ENCODE measurements around the gene KRTAP9-8. TPM values are rescaled to one million over a fixed set of nuclear protein-coding genes. Genes with fewer than 3 reads are reported as not detected.
A peak's percentile ranks its signal among the peaks of the same experiment; 100 is the strongest.

Gene KRTAP9-8
- total and polyA plus RNA-seq, 2 donors (not counting 1 experiment from before 2014, with no cell fraction given), result not detected

- Histone ChIP-seq H3K9me3 (ENCODE audit: control insufficient read depth, insufficient read depth, low read depth, low read length) (no peaks in the 10 kb centered on the region), H3K9ac (ENCODE audit: insufficient read depth, low read length) (no peak overlapping the region), H3K36me3 (ENCODE audit: control insufficient read depth, insufficient read depth, low read length) (no peaks in the 10 kb centered on the region), H3K27ac (ENCODE audit: insufficient read depth, low read length) (no peak overlapping the region), H3K79me2 (ENCODE audit: control insufficient read depth, insufficient read depth, low read length) (no peaks in the 10 kb centered on the region), H4K20me1 (ENCODE audit: control insufficient read depth, extremely low read depth, insufficient read depth, low read length) (no peaks in the 10 kb centered on the region), H3K4me2 (ENCODE audit: extremely low read depth, insufficient read depth, low read length) (no peak overlapping the region), H3K27me3 (ENCODE audit: control insufficient read depth, insufficient read depth, low read length) (no peaks in the 10 kb centered on the region), H2AFZ (ENCODE audit: low read length) (no peak overlapping the region), H3K4me3 (replicated peaks in 1 of 4; ENCODE audit: control extremely low read depth in 1 of 4, insufficient read depth in 1 of 4, low read depth in 3 of 4, low read length in 4 of 4) (no peak overlapping the region), H3K4me1 (ENCODE audit: control insufficient read depth, extremely low read depth, insufficient read depth, low read length) (no peaks in the 10 kb centered on the region)
- TF ChIP-seq, protein P1, sequence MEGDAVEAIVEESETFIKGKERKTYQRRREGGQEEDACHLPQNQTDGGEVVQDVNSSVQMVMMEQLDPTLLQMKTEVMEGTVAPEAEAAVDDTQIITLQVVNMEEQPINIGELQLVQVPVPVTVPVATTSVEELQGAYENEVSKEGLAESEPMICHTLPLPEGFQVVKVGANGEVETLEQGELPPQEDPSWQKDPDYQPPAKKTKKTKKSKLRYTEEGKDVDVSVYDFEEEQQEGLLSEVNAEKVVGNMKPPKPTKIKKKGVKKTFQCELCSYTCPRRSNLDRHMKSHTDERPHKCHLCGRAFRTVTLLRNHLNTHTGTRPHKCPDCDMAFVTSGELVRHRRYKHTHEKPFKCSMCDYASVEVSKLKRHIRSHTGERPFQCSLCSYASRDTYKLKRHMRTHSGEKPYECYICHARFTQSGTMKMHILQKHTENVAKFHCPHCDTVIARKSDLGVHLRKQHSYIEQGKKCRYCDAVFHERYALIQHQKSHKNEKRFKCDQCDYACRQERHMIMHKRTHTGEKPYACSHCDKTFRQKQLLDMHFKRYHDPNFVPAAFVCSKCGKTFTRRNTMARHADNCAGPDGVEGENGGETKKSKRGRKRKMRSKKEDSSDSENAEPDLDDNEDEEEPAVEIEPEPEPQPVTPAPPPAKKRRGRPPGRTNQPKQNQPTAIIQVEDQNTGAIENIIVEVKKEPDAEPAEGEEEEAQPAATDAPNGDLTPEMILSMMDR (conservative IDR thresholded peaks at IDR 0.05 in 1 of 2, IDR thresholded peaks at IDR 0.05 in 1 of 2; ENCODE audit: low read depth in 1 of 2, low read length in 2 of 2), result no peak
- TF ChIP-seq EZH2 (IDR thresholded peaks at IDR 0.05; ENCODE audit: low read length, missing control alignments), result no peak
- no peak for DNase-seq (ENCODE audit: low read depth in 2 of 2)
Measured at GRCh38 chr17:41199421-41200078, 38.2 kb upstream of the KRTAP9-8 start.

DNA sequence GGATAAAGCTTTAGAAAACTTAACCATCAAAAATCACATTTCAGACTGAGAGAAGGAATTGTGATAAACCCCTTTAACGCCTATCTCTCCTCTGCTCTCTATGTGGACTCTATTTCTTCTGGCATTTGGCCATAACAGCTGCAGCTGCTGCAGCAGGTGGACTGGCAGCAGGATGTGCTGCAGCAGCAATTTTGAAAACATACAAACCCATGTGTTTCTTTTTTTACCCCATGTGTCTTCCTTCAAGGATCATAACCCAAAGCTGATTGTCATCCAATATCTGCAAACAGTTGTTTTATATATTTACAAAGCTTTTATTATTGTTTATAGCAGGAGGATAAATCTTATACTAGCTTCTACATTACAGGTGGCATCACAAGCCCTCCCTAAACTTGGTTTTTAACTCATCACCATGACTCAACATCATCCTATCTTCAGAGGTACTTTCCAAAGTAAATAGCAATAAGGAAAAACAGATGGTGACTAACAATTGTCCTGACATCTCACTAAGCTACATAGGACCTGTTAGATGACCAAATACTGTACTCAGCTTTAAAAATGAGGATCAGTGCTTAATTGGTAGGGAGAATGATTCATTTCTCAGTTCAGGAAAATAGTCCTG is 25.8 kb upstream of the KRTAP9-8 start:
- H3K4me2 ChIP-seq (ENCODE audit: extremely low read depth, insufficient read depth, low read length), result no peak overlapping the region
- no peaks in the 10 kb centered on the region for H3K4me1 ChIP-seq (ENCODE audit: control insufficient read depth, extremely low read depth, insufficient read depth, low read length)
- DNase-seq (ENCODE audit: low read depth in 2 of 2), result peak in 1 of 2 donors; percentile 40
- no peak overlapping the region for H2AFZ ChIP-seq (ENCODE audit: low read length)
- no peak overlapping the region for H3K27ac ChIP-seq (ENCODE audit: insufficient read depth, low read length)
- no peaks in the 10 kb centered on the region for H4K20me1 ChIP-seq (ENCODE audit: control insufficient read depth, extremely low read depth, insufficient read depth, low read length)
- H3K9ac ChIP-seq (ENCODE audit: insufficient read depth, low read length), result no peak overlapping the region
- no peaks in the 10 kb centered on the region for H3K27me3 ChIP-seq (ENCODE audit: control insufficient read depth, insufficient read depth, low read length)
- no peak for TF ChIP-seq EZH2 (IDR thresholded peaks at IDR 0.05; ENCODE audit: low read length, missing control alignments)
- TF ChIP-seq, protein P1 (conservative IDR thresholded peaks at IDR 0.05 in 1 of 2, IDR thresholded peaks at IDR 0.05 in 1 of 2; ENCODE audit: low read depth in 1 of 2, low read length in 2 of 2), result no peak
- H3K4me3 ChIP-seq (replicated peaks in 1 of 4; ENCODE audit: control extremely low read depth in 1 of 4, insufficient read depth in 1 of 4, low read depth in 3 of 4, low read length in 4 of 4), result no peak overlapping the region
- no peaks in the 10 kb centered on the region for H3K79me2 ChIP-seq (ENCODE audit: control insufficient read depth, insufficient read depth, low read length)
- H3K9me3 ChIP-seq (ENCODE audit: control insufficient read depth, insufficient read depth, low read depth, low read length), result no peaks in the 10 kb centered on the region
- H3K36me3 ChIP-seq (ENCODE audit: control insufficient read depth, insufficient read depth, low read length), result no peaks in the 10 kb centered on the region

GRCh38 chr17:41212524-41213169 is 25.2 kb upstream of the KRTAP9-8 start:
- no peak overlapping the region for H3K4me3 ChIP-seq (replicated peaks in 1 of 4; ENCODE audit: control extremely low read depth in 1 of 4, insufficient read depth in 1 of 4, low read depth in 3 of 4, low read length in 4 of 4)
- H3K27ac ChIP-seq (ENCODE audit: insufficient read depth, low read length), result no peak overlapping the region
- no peaks in the 10 kb centered on the region for H3K27me3 ChIP-seq (ENCODE audit: control insufficient read depth, insufficient read depth, low read length)
- DNase-seq (ENCODE audit: low read depth in 2 of 2), result no peak
- H3K4me2 ChIP-seq (ENCODE audit: extremely low read depth, insufficient read depth, low read length), result no peak overlapping the region
- no peaks in the 10 kb centered on the region for H4K20me1 ChIP-seq (ENCODE audit: control insufficient read depth, extremely low read depth, insufficient read depth, low read length)
- no peaks in the 10 kb centered on the region for H3K36me3 ChIP-seq (ENCODE audit: control insufficient read depth, insufficient read depth, low read length)
- H3K4me1 ChIP-seq (ENCODE audit: control insufficient read depth, extremely low read depth, insufficient read depth, low read length), result no peaks in the 10 kb centered on the region
- H3K9ac ChIP-seq (ENCODE audit: insufficient read depth, low read length), result no peak overlapping the region
- no peaks in the 10 kb centered on the region for H3K9me3 ChIP-seq (ENCODE audit: control insufficient read depth, insufficient read depth, low read depth, low read length)
- no peak overlapping the region for H2AFZ ChIP-seq (ENCODE audit: low read length)
- no peaks in the 10 kb centered on the region for H3K79me2 ChIP-seq (ENCODE audit: control insufficient read depth, insufficient read depth, low read length)
- no peak for TF ChIP-seq EZH2 (IDR thresholded peaks at IDR 0.05; ENCODE audit: low read length, missing control alignments)
- TF ChIP-seq, protein P1 (conservative IDR thresholded peaks at IDR 0.05 in 1 of 2, IDR thresholded peaks at IDR 0.05 in 1 of 2; ENCODE audit: low read depth in 1 of 2, low read length in 2 of 2), result no peak

Data from fibroblast of lung (primary cell).